Measurements from ENCODE around the gene INKA1.

The INKA1 gene

DNA sequence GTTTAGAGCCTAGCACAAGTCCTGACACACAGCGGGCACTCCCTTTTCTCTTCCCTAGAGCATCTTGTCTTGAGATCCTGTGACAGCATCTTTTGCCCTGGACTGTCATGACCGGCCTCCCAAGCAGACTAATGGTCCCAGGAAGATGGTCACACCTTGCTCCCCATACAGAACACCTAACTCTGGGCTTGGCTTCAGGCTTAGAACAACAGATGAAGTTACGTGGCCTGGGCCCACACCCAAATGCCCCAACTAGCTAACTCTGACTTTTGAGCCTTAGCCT, 15.9 kb upstream of the INKA1 start:
- no peak for DNase-seq

DNA sequence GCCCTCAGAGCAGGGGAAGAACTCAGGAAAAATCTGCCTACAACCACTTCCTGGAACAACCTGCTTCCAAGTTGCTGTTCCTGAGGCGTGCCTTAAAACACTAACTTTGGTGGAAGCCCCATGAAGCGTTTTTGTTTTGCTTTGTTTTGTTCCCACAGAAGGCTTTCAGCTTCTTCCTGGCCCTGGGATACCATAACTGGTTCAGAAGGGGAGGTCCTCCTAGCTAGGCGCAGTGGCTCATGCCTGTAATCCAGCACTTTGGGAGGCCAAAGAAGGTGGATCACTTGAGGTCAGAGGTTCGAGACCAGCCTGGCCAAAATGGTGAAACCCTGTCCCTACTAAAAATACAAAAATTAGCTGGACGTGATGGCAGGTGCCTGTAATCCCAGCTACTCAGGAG, 15.5 kb upstream of the INKA1 start:
- no peak for DNase-seq

DNA sequence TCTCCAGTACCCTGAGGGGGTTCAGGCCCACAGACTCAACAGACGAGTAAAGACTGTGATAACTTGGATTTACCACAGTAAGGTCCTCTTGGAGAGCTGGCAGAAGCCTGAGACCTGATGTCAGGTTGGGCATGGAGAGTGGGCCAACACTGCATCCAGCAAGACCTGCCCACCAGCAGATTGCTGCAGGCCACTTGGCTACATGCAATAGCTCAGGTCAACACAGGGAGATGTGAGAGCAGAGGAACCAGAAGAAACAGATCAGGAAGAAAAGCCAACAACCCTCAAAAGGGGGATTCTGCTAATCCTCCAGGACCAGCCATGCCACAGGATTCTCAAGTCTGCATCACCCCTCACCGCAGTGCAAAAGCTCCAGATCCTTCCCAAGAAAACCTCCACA, 15.0 kb upstream of the INKA1 start:
- no peak for DNase-seq

DNA sequence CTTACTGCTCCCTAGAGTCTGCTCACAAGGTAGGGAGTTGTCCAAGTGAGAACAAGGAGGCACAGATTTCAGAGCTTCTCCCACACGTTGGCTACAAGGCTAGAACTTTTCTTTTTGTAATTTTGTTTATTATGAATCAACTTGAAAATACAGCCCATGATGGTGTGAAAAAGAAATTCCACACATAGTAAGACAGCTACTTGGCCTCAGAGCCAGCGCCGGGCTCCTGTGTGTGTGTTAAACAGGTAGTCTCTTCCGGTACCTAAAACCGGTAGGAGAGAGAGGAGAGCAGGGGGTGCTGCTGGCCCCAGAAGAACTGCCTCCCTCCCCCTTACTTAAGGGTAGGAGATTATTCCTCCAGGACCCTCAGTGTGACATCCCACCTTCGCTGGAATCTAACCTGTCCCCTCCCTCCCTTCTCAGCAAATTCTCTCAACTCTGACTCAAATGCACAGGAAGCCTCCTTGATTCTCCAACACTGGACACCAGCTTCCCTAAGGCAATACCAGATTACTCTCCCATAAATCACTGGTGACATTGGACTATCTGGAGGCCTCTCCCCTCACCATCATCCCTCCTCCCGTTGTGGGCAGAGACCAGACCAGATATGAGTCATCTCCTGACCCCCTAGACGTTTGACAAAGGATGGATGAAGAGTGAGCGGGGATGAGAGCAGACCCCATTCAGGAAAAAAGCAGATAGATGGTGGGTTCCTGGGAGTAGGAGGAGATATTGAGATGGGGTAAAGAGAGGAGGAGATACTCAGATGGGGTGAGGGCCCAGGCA, 12.2 kb upstream of the INKA1 start:
- DNase-seq: no peak

DNA sequence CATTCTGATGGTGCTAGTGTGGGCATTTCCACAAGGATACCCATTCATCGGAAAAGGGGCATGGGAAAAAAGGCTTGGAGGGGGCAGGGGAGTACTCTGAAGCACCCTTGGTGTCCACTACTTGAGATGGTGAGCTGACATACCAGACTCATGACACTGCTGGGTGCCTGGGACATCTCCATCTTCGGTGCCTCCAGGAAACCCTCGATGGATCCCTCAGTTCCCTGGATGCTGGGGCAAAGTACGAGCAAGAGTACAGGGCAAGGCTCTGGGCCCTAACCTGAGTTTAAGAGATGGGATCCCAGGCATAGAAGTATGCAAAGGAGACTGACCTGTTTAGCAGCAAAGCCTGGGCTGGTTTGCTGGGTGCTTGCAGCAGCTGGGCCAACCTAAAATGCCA, 11.5 kb upstream of the INKA1 start:
- no peak for DNase-seq

DNA sequence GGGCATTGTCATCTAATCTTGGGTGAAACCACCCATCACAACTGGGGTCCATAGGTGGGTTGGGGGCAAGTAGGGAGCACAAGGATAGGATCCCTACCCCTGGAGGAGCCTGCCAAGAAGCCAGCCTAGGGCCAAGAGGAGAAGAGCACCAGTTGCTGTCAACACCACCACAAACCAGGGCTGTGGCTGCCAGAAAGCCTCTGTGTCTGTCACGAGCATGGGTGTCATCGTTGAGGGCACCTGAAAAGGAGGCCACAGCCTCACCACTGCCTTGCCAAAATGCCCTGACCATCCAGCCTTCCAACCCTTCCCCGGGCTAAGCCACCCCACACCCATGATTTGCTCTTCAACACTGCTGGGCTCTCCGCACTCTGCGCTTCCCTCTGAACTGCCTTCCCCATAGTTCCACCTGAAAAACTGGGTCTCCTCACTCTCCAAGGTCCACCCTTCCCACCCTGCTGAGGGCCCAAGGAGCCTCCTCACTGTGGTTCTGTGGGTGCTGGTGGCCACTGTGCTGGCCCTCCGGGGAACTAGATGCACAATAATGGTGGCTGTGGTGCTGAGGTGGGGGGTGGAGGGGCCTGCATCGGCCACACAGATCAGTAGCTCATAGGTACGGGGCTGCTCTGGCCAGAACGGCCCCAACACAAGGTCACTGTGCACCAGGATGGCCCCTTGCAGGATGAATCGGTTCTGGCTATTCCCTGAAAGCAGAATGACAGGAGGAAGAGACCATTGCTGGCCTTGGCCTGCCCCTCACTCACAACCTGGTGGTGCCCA, 10.5 kb upstream of the INKA1 start:
- DNase-seq: no peak

DNA sequence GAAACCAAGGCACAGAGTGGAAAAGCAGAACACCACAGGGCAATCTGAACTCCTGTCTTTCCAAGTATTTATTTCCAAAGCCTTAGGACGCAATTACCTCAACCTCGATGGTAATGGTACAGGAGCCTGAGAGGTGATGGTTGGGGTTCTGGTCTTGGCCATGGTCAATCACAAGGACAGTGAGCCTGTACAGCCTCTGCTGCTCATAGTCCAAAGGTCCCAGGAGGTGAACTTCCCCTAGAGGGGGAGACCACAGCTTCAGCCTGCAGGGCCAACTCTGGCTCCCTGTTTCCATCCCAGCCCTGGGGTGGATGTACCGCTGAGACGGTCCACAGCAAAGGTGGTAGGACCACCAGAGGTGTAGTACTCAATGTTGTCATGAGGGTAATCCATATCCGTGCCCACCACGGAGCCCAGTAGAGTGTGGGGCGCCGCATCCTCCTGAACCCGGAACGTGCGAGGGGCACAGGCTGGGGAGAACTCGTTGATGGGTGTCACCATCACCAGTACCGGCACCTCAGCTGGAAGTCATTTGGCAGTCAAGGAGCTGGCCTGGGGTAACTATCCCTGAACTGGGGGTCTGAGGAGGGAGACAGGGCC, 9.5 kb upstream of the INKA1 start:
- DNase-seq: no peak

DNA sequence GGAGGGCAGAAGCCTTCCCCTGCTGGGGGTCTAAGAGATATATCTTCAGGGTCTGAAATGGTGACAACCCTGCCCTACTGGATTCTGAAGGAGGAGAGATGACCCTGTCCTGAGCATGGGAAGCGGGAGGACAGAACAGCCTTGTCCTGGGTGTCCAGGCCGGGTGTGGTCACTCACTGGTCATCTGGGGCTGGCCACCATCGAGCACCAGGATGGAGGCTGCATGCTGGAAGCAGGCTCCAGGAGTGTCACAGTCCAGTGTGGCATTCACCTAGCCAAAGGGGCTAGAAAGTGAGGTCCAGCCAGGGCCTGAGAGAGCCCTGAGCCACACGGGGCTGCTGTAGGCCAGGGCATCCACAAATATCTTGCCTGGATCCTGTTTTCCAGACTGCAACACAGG, 8.6 kb upstream of the INKA1 start:
- DNase-seq: no peak

DNA sequence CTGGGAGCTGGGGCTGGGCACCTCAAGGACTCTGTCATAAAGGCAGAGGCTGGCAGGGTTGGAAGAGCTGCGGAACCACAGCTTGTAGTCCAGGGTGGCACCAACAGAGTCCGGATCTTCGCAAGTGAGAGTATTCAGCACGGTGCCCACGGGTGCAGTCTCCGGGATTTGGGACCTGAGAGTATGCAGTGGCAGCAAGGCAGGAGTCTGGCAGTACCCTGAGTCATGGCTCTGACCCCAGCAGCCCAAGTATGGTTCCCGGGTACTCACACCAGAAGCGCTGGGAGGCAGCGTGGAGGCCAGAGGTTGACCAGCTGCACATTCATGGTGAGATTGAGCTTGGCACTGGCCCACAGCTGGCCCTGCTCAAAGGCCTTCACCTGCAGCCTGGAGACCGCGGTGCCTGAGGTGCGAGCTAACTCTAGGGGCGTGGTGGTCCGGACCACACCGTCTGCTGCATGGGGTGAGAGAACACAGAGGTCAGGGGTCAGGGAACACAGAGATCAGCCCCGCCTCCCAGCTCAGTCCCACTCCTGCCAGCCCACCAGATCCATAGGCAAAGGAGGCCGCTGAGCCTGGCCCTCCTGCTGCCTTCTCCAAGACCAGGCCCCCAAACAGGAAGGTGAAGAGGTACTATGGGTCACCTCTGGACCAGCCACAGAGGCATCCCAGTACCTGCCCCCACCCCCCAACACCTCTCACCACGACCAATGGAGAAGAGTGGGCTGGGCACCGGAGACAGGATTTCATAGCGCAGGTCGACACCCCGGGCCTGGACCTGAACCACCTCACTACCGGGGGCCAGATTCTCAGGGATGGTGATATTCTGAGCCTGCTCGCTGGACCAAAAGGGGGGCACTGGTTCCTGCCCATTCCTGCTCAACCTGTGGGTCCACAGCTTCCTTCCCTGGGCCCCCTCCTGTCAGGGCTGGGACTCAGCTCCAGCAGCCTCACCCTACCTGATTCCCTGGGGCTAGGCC, 7.8 kb upstream of the INKA1 start:
- DNase-seq: no peak

DNA sequence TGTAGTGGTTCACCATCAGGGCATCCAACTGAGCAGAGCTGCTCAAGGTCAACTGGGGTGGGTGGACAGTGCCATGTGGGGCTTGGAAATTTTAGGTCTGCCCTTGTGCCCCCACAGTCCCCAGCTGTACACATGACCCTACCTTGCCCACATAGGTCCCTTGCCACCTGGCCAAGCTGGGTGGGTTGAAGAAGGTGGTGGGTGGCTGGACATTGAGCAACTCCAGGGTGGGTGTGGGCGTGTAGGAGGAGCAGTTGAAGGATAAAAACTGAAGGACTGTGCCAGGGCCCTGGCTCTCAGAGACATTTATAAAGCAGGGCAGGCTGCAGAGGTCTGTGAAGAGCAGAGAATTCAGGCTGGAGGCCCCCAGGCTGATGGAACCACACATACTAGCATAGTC, 4.0 kb upstream of the INKA1 start:
- no peak for DNase-seq

DNA sequence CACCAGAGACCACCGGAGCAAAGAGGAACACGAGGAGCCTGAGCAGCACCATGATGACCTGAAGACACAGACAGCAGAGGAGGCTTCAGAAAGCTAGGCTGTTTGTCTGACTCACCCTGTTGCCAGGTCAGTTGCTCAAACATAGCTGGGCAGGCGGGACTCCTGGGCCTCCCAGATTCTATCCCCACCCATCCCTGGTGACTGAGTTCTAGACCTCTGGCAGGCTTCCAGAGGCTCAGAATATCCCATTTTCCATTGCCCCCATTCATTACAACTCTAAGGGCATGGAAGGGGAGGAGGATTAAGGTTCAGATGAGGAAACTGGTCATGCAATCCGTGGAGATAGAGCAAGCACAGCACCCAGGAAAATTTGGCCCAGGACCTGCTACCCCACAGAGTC, 3.3 kb upstream of the INKA1 start, which contains the start of gene CDHR4:
Gene CDHR4, minus strand, starts transcription at position 113 of the 400 bp plus-strand sequence. Its CDS starts 61 bp downstream, at position 52.
- DNase-seq: no peak

DNA sequence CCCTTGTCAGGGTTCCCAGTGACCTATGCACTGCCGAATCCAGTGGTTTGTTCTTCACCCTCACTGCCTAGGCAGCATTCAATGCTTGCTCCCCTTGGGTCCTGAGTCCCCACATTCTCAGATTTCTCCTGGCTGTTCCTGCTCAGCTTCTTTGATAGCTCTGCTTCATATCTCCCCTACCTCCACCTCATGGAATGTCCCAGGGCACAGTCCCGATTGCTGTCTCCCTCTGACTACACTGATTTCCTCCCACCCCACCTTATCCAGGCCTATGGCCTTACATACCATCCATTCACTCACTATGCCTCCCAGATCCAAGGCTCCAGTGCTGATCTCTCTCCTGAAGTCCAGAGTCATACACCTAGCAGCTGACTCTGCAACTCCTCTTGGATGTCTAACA, 1.9 kb upstream of the INKA1 start:
- DNase-seq: no peak

DNA sequence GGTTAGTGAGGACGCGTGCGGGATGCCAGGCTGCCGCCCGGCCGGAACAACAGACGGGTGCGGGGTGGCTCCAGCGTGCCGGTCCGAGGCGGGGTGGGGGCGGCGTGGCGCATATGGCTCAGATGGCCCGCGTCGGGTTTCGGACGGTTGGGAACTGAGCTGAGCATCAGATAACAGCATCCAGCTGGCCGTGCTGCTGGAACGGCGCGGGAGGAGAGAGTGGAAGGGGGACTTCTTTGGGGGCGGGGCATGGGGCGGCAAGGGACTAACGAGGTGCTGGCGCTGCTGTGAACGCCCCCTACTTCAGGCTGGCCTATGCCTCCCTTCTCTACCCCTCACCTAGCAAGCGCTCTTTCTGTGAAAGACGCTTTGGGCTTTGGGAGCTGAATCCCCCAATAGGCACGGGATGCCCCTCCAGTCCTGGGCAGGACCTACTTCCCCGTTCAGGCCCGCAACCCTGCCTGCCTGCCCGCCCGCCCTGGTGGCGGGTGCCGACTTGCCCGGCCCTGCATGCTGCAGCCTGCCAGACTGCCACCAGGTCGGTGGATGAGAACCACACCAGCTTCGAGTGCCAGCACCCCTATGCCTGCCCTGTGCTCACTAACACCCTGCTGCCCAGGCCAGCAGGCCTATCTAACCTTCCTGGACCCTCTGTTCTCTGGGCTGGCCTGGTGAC, 542 bp downstream of the INKA1 start:
- no peak for DNase-seq

DNA sequence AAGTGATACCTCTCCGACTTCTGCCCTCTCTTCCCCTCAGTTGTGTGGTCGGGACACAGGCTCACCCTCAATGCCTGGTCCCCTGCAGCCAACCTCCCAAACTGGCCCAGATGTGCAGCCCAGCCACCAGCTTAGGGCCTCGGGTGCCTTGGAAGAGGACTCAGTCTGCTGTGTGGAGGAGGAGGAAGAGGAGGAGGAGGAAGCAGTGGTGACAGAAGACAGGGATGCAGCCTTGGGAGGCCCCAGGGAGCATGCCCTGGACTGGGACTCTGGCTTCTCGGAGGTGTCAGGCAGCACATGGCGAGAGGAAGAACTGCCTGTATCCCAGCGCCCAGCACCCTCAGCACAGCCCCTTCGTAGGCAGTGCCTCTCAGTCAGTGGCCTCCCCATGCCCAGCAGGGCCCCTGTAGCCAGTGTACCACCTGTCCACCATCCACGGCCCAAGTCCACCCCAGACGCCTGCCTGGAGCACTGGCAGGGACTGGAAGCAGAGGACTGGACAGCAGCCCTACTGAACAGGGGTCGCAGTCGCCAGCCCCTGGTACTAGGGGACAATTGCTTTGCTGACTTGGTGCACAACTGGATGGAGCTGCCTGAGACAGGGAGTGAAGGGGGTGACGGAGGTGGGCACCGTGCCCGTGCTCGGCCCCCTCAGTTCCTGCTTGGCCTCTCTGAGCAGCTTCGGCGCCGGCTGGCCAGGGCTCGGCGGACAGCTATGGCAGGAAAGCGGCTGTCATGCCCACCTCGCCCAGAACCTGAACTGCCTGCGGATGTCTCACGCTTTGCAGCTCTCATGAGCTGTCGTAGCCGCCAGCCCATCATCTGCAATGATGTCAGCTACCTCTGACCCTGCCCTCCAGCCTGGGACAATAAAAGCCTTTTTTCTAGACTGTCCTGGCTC, 1.3 kb downstream of the INKA1 start:
- DNase-seq: no peak

DNA sequence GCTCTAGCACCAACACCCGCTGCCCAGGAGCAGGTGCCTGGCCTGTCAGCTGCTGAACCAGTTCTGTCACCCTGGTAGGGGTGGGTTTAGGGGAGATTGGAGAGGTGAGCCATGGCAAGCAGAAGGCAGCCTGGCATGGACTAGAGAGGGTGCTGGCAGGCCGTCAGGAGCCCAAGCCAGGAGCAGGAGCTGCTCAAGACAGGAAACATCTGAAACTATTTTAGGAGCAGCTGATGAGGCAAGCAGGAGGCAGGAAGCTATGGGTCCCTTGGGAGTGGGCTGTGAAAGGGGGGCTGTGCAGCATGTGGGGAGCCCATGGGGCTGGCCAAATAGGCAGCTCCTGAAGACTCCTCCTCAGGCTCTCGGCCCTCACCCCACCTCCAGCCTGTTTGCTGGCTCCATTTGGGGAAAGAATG, 2.3 kb downstream of the INKA1 start:
- no peak for DNase-seq

DNA sequence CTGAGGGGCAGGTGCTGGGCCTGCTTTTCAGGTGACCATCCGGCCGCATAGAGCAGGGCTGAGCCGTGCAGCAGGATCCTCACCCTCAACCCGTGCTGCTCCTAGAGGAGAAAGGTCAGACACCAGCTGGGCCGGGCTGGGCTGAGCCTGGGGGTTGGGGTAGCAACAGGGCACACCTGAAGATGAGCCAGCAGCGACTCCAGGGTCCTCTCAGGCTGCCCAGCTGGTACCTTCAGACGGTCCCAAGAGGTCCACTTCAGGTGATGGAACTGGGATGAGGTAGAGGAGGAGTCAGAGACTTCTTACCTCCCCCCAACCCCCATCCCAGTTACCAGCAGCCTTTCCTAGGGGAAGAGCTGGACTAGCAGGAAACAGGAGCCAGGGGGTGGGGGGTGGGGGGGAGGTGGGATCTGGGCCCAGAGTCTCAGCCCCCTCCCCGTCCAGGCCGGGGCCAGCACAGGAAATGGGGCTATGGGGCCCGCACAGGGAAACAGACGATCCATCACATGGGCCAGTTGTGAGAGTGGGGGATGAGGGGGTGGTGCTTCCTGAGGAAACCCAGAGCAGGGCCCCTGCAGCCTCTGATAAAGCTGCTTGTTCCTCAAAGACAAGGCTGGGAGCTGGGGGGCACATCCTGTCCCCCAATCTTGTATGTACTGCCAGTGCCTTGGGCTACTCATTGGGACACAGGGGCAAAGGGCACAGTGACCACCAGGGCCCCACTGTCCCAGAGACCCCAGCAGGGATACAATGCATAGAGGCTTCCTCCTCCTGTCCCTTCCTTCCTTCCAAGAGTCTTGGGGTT, 3.0 kb downstream of the INKA1 start:
- no peak for DNase-seq

DNA sequence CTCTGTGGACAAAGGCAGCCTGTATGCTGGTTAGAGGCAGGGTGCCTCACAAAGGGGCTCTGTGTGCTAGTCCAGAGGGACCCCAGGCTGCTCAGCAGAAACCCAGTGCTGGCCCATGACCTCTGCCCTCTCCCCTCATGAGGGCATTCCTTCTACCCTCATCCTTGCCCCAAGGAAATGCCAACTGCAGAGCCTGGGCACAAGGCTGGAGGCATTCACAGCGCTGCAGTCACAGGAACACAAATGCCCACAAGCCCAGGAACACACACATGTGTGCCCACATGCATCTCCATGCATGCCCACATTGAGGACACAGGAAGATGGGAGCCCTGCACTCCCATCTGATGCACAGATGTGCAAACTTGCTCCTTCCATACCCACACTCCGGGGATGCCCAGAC, 3.8 kb downstream of the INKA1 start:
- DNase-seq: no peak

DNA sequence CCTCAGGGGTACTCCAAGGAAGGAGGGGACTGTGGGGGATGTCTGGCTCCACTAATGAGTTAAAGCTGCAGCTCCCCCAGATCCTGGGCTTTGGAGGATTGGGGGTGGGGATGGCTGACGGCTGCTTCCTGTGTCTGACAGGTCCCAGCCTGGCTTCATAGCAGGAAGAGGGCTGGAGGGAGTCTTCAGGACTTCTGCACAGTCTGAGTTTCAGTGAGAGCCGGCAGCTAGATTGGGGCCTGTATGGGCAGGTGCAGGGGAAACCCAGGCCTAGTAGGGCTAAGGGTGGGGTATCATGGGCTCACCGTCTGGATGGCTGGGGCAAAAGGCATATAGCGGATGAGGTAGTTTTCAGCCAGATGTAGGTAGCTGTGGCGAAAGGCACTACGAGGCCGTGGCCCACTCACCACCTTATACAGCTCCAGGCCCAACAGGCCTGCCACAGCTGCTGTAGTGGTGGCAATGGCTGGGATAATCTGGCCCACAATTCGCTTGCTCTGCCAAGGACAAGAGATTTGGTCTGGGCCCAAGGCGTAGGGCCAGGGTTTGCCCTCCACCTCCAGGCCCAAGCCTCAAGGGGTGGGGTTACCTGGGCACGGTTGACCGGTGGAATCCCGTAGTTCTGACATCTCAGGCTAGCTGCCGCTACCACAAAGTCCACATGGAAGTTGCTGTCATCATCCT, 4.5 kb downstream of the INKA1 start:
- DNase-seq: no peak

DNA sequence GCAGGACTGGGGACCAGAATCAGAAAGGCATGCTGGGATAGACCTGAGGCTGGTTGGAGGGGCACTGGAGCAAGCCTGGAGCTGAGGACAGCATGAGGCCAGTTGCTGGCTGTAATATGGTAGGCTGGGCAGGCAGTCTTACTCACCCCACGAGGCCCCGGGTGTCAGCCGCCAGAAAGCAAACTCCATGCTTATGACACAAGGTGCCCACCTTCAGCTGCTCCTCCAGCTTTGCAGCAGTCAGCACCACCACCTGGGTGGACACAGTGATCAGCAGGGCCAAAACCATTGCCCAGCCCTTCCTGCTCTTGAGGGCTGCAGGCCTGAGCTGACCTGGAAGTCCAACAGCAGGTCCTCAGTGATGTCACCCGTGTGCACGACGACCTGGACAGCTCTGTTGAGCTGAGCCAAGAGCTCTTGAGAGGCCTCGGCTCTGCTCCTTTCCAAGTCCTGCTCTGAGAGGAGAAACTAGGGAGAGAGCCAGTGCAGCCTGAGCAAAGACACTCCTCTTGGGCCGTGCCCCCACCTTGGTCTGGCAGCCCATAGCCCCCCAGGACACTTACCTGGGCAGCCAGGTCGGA, 9.9 kb downstream of the INKA1 start:
- DNase-seq: no peak

Measured in NCI-H2081 treated with DMSO at 0.1 percent for 48 hours (cell line).